Transverse colon (tissue), 4 donors: ENCODE data around the gene SEC22A. TPM values are rescaled to one million over a fixed set of nuclear protein-coding genes. Genes with fewer than 3 reads are reported as not detected.

Experiments used
- DNase-seq: peaks from one replicate; pipeline ENCODE4 v3.0.0-alpha.2; 2019
- H3K27ac ChIP-seq, 4 donors: fragments of 200-600 bp; sonication (generic); 2 replicates each; pipeline ENCODE4 v1.5.1; 2016 to 2018; ENCODE audit warnings: inconsistent platforms in 4 of 4
- H3K27me3 ChIP-seq: fragments of 200-600 bp; sonication (generic); 2 replicates; pipeline ENCODE4 v1.5.1; 2017; ENCODE audit warnings: inconsistent platforms
- H3K36me3 ChIP-seq, 4 donors: fragments of 200-600 bp; sonication (generic); 2 replicates each; pipeline ENCODE4 v1.5.1; 2017 to 2019; ENCODE audit warnings: inconsistent platforms in 4 of 4
- H3K4me1 ChIP-seq, 4 donors: fragments of 200-600 bp; sonication (generic); 2 replicates each; pipeline ENCODE4 v1.5.1; 2017 to 2020; ENCODE audit warnings: inconsistent platforms in 4 of 4
- H3K4me3 ChIP-seq, 4 donors: fragments of 200-600 bp; sonication (generic); 1 replicate in 1 of 4; 2 replicates in 3 of 4; pipeline versions ENCODE4 v1.5.1 to v1.6.1; 2017 to 2019; ENCODE audit warnings: inconsistent platforms in 4 of 4
- H3K9me3 ChIP-seq, 2 donors: fragments of 200-600 bp; sonication (generic); 2 replicates each; pipeline ENCODE4 v1.5.1; 2017 to 2019; ENCODE audit warnings: inconsistent platforms in 2 of 2
- CTCF ChIP-seq, 5 experiments: fragments of 200-600 bp in 3 of 5; fragments of 450-650 bp in 2 of 5; sonication (generic) in 3 of 5; IDR thresholded peaks; 1 replicate in 2 of 5; 2 replicates in 3 of 5; pipeline ENCODE4 v1.5.1; 2016 to 2017; ENCODE audit warnings: antibody characterized with exemption in 5 of 5, inconsistent platforms in 3 of 5, mild to moderate bottlenecking in 2 of 5, moderate library complexity in 1 of 5
- EP300 ChIP-seq: sonication (generic); formaldehyde crosslinking; IDR thresholded peaks from one replicate; pipeline ENCODE4 v1.6.1; 2017; ENCODE audit warnings: antibody characterized with exemption, low read depth
- POLR2A ChIP-seq: fragments of 450-650 bp; IDR thresholded peaks from one replicate; pipeline ENCODE4 v1.6.1; 2016; ENCODE audit warnings: antibody characterized with exemption, mild to moderate bottlenecking, moderate library complexity
- POLR2AphosphoS5 ChIP-seq, 3 donors: sonication (generic); formaldehyde crosslinking; IDR thresholded peaks; one replicate each; pipeline ENCODE4 v1.6.1; 2016; ENCODE audit warnings: antibody characterized with exemption in 3 of 3
- WGBS, 2 donors: methylation state at CpG; one replicate each; pipeline ENCODE4 v1.1.5; 2018; ENCODE audit warnings: low coverage in 1 of 2; 5-methylcytosine and 5-hydroxymethylcytosine counted together
- in situ Hi-C, 4 donors: fragments of 200-750 bp; cut with MboI; loops; one replicate each; pipeline versions ENCODE4 v1.15.0 to v1.15.1; 2017; ENCODE audit warnings: low sequenced_read_pairs in 3 of 4, low pct_ligation_motif_present in 1 of 4, low pct_unique_long_range_greater_than_20kb in 1 of 4
- intact Hi-C: fragments of 100-400 bp; cut with DNase I; formaldehyde crosslinking; loops from one replicate; pipeline ENCODE4 v1.15.1; 2023; ENCODE audit warnings: low total_unique reads
- total RNA-seq, 4 donors: library from RNA; depleted of rRNA; stranded (reverse); fragments of >200 nt; gene quantifications; one replicate each; pipeline ENCODE4 v1.1.0, GENCODE V29; 2016

SEC22A gene
- total RNA-seq, 4 donors from 2014 or later = 4.5 to 33.8 (median 17.6) TPM

- in situ Hi-C loops = no loop called here
- Histone ChIP-seq H3K27me3 (no peaks in the 10 kb centered on the region), H3K4me1 (no peaks in the 10 kb centered on the region), H3K36me3 (no peaks in the 10 kb centered on the region), H3K27ac (no peak overlapping the region), H3K4me3 (no peak overlapping the region), H3K9me3 (no peaks in the 10 kb centered on the region)
- intact Hi-C loops = no loop called here
- 59 to 75% methylated on average over 1 to 4 of the region's 4 CpGs for WGBS, 2 donors
- no peak for TF ChIP-seq POLR2AphosphoS5 (IDR thresholded peaks at IDR 0.05)
- no peak for TF ChIP-seq EP300
- TF ChIP-seq CTCF (IDR thresholded peaks at IDR 0.05) = no peak
- no peak for TF ChIP-seq POLR2A
- no peak for DNase-seq
Observed at GRCh38 chr3:123157598-123158287, 44.0 kb upstream of the SEC22A start.

GRCh38 chr3:123158330-123158729 is 43.4 kb upstream of the SEC22A start:
- WGBS, 2 donors = 69 to 92% methylated on average over 2 to 4 of the region's 4 CpGs
- Histone ChIP-seq H3K9me3 (no peaks in the 10 kb centered on the region), H3K4me1 (no peaks in the 10 kb centered on the region), H3K27ac (no peak overlapping the region), H3K27me3 (no peaks in the 10 kb centered on the region), H3K36me3 (no peaks in the 10 kb centered on the region), H3K4me3 (no peak overlapping the region)
- no peak for TF ChIP-seq POLR2A
- no peak for TF ChIP-seq CTCF (IDR thresholded peaks at IDR 0.05)
- TF ChIP-seq POLR2AphosphoS5 (IDR thresholded peaks at IDR 0.05) = no peak
- TF ChIP-seq EP300 = no peak
- in situ Hi-C loops (no loop called here), intact Hi-C loops (no loop called here)
- no peak for DNase-seq

- peaks cover 0 to 3% (median 0%) of the 10 kb centered on the region in 4 donors for H3K36me3 ChIP-seq
Observed at GRCh38 chr3:123158899-123159390, 42.8 kb upstream of the SEC22A start.

More at GRCh38 chr3:123158899-123159390, 42.8 kb upstream of the SEC22A start:
- H3K9me3 ChIP-seq = no peaks in the 10 kb centered on the region
- in situ Hi-C loops = no loop called here
- 94 to 100% methylated on average over 4 to 10 of the region's 10 CpGs for WGBS, 2 donors
- H3K27ac ChIP-seq = no peak overlapping the region
- intact Hi-C loops = no loop called here
- TF ChIP-seq POLR2AphosphoS5 (IDR thresholded peaks at IDR 0.05) = no peak
- TF ChIP-seq POLR2A = no peak
- TF ChIP-seq CTCF (IDR thresholded peaks at IDR 0.05) = no peak
- TF ChIP-seq EP300 = no peak
- no peaks in the 10 kb centered on the region for H3K27me3 ChIP-seq
- H3K4me1 ChIP-seq = no peaks in the 10 kb centered on the region
- DNase-seq = no peak
- H3K4me3 ChIP-seq = no peak overlapping the region
